Naive thymus-derived CD4-positive, alpha-beta T cell (primary cell): ENCODE data around the gene FGF2. TPM values are rescaled to one million over a fixed set of nuclear protein-coding genes. Genes with fewer than 3 reads are reported as not detected.

Source experiments
- ATAC-seq: fragments of 150-1000 bp; cut with Tn5 transposase; 2 replicates; pipeline ENCODE4 v1.10.0; 2021; ENCODE audit warnings: mild to moderate bottlenecking, moderate library complexity
- CTCF ChIA-PET: fragments of 350-600 bp; sonication (Branson Sonifier 250); formaldehyde crosslinking; loops from one replicate; lab custom pipeline; 2021; ENCODE audit warnings: antibody characterized with exemption; lab: Charles Lee
- POLR2A ChIA-PET: fragments of 350-600 bp; sonication (Branson Sonifier 250); formaldehyde crosslinking; loops from one replicate; lab custom pipeline; 2021; ENCODE audit warnings: antibody characterized with exemption, inconsistent platforms; lab: Charles Lee
- DNase-seq, 9 donors: peaks; one replicate each; pipeline versions ENCODE4 v3.0.0 to v3.0.0-alpha.2; 2020 to 2022; ENCODE audit warnings: mixed read lengths in 1 of 9
- H3K27ac ChIP-seq: one replicate; pipeline ENCODE4 v1.7.0; 2013; ENCODE audit warnings: mild to moderate bottlenecking, low read depth, low read length, moderate library complexity
- H3K27me3 ChIP-seq, 2 donors: one replicate each; pipeline ENCODE4 v1.7.0; 2013; ENCODE audit warnings: low read length in 2 of 2, mild to moderate bottlenecking in 2 of 2, moderate library complexity in 2 of 2; ENCODE audit not compliant: control insufficient read depth in 2 of 2, insufficient read depth in 2 of 2
- H3K36me3 ChIP-seq, 3 experiments: 1 replicate in 2 of 3; 2 replicates in 1 of 3; pipeline ENCODE4 v1.7.0; 2013; ENCODE audit warnings: low read length in 3 of 3, mild to moderate bottlenecking in 3 of 3, moderate library complexity in 1 of 3; ENCODE audit not compliant: insufficient read depth in 3 of 3, control insufficient read depth in 2 of 3
- H3K4me1 ChIP-seq, 2 donors: one replicate each; pipeline ENCODE4 v1.7.0; 2013; ENCODE audit warnings: low read length in 2 of 2, mild to moderate bottlenecking in 2 of 2, moderate library complexity in 1 of 2; ENCODE audit not compliant: control insufficient read depth in 2 of 2, insufficient read depth in 2 of 2
- H3K4me3 ChIP-seq: 2 replicates; pipeline ENCODE4 v1.7.0; 2013; ENCODE audit warnings: mild to moderate bottlenecking, low read length
- H3K9me3 ChIP-seq, 3 experiments: 1 replicate in 2 of 3; 2 replicates in 1 of 3; pipeline ENCODE4 v1.7.0; 2013; ENCODE audit warnings: low read length in 3 of 3; ENCODE audit not compliant: control insufficient read depth in 2 of 3
- H3K27ac Mint-ChIP-seq, 9 donors: one replicate each; pipeline ENCODE4 v1.8.0; 2020 to 2022; ENCODE audit warnings: mixed read lengths in 9 of 9, mild to moderate bottlenecking in 8 of 9, moderate library complexity in 5 of 9, inconsistent platforms in 2 of 9
- H3K27me3 Mint-ChIP-seq, 5 donors: one replicate each; pipeline ENCODE4 v1.8.0; 2021 to 2022; ENCODE audit warnings: mixed read lengths in 5 of 5, mild to moderate bottlenecking in 1 of 5
- H3K36me3 Mint-ChIP-seq, 5 donors: one replicate each; pipeline ENCODE4 v1.8.0; 2020 to 2022; ENCODE audit warnings: mixed read lengths in 5 of 5, mild to moderate bottlenecking in 3 of 5, inconsistent platforms in 1 of 5
- H3K4me1 Mint-ChIP-seq, 7 donors: one replicate each; pipeline ENCODE4 v1.8.0; 2020 to 2022; ENCODE audit warnings: mixed read lengths in 7 of 7, mild to moderate bottlenecking in 3 of 7, inconsistent platforms in 1 of 7
- H3K4me3 Mint-ChIP-seq, 10 donors: one replicate each; pipeline ENCODE4 v1.8.0; 2020 to 2022; ENCODE audit warnings: mild to moderate bottlenecking in 10 of 10, mixed read lengths in 10 of 10, moderate library complexity in 6 of 10, inconsistent platforms in 2 of 10
- H3K9me3 Mint-ChIP-seq, 11 donors: one replicate each; pipeline ENCODE4 v1.8.0; 2020 to 2022; ENCODE audit warnings: mixed read lengths in 11 of 11, mild to moderate bottlenecking in 4 of 11, inconsistent platforms in 1 of 11, moderate library complexity in 1 of 11
- intact Hi-C, 2 donors: fragments of 100-400 bp; cut with micrococcal nuclease; formaldehyde crosslinking; loops; one replicate each; pipeline ENCODE4 v1.15.1; 2023
- polyA plus RNA-seq, 2 donors: library from polyadenylated mRNA; unstranded; fragments of 300-500 nt; fragmentation: Illumina TruSeq; gene quantifications; one replicate each; pipeline ENCODE4 v1.2.3, GENCODE V29; 2021
- total RNA-seq, 6 experiments: library from RNA in 5 of 6; stranded (reverse) in 5 of 6; gene quantifications; 1 replicate in 5 of 6; 2 replicates in 1 of 6; pipeline ENCODE4 v1.2.3 and lab custom pipeline; 2021 to 2026

The FGF2 gene
- total and polyA plus RNA-seq, 7 experiments from 2014 or later = 0.51 TPM; not detected in 6

- Histone ChIP-seq H3K9me3 (no peaks in the 10 kb centered on the region), H3K36me3 (no peaks in the 10 kb centered on the region), H3K27ac (no peak overlapping the region), H3K4me3 (peak overlapping the region; percentile 44), H3K27me3 (peaks cover 10 to 16% of the 10 kb centered on the region in 2 donors), H3K4me1 (peaks cover 5 to 8% of the 10 kb centered on the region in 2 donors)
- Mint-ChIP-seq H3K4me1 (peaks cover 7 to 22% (median 11%) of the 10 kb centered on the region in 7 donors), H3K27ac (peak overlapping the region in 1 of 9 donors; percentile 65), H3K4me3 (peak overlapping the region; percentile 74 to 86 (median 84)), H3K9me3 (peaks cover 0 to 11% (median 3%) of the 10 kb centered on the region in 11 donors), H3K36me3 (peaks cover 0 to 11% (median 0%) of the 10 kb centered on the region in 5 donors), H3K27me3 (peaks cover 65 to 76% (median 75%) of the 10 kb centered on the region in 5 donors)
- DNase-seq (peak in 6 of 9 donors; percentile 2 to 64 (median 8)), ATAC-seq (peak; percentile 47)
- ChIA-PET POLR2A (no interaction called here), CTCF (interaction anchor here (0.7 kb wide), 1 partner anchor 12 kb away, joined by 3 read pairs; no protein-coding TSS in a partner anchor)
- intact Hi-C loops = loop anchor here (5.0 to 10.0 kb wide), 2 partner anchors 95 to 223 kb away; partner anchors contain the start of gene NUDT6 (in 1 of the 2)
Observed at GRCh38 chr4:122827258-122827878, 737 bp downstream of the FGF2 start.

GRCh38 chr4:122827879-122828601 is 1.4 kb downstream of the FGF2 start:
- no peak overlapping the region for H3K27ac ChIP-seq
- peaks cover 5 to 8% of the 10 kb centered on the region in 2 donors for H3K4me1 ChIP-seq
- peaks cover 71 to 81% (median 80%) of the 10 kb centered on the region in 5 donors for H3K27me3 Mint-ChIP-seq
- peak overlapping the region; percentile 44 for H3K4me3 ChIP-seq
- ChIA-PET CTCF (interaction anchor here (0.7 kb wide), 1 partner anchor 13 kb away, joined by 3 read pairs; no protein-coding TSS in a partner anchor), POLR2A (no interaction called here)
- H3K4me1 Mint-ChIP-seq = peaks cover 7 to 22% (median 11%) of the 10 kb centered on the region in 7 donors
- intact Hi-C loops = loop anchor here (1.0 to 10.0 kb wide), 6 partner anchors 65 to 223 kb away; partner anchors contain the start of genes BBS12 (in 2 of the 2) and NUDT6 (in 2 of the 2)
- H3K27ac Mint-ChIP-seq = peak overlapping the region in 1 of 9 donors; percentile 27
- ATAC-seq (peak; percentile 81), DNase-seq (peak in 7 of 9 donors; percentile 9 to 40 (median 27))
- peaks cover 10 to 16% of the 10 kb centered on the region in 2 donors for H3K27me3 ChIP-seq
- H3K36me3 Mint-ChIP-seq = peaks cover 0 to 11% (median 0%) of the 10 kb centered on the region in 5 donors
- peaks cover 0 to 11% (median 3%) of the 10 kb centered on the region in 11 donors for H3K9me3 Mint-ChIP-seq
- H3K4me3 Mint-ChIP-seq = peak overlapping the region; percentile 74 to 86 (median 84)
- no peaks in the 10 kb centered on the region for H3K9me3 ChIP-seq
- H3K36me3 ChIP-seq = no peaks in the 10 kb centered on the region

- peaks cover 10 to 16% of the 10 kb centered on the region in 2 donors for H3K27me3 ChIP-seq
- peaks cover 58 to 67% (median 60%) of the 10 kb centered on the region in 5 donors for H3K27me3 Mint-ChIP-seq
- peaks cover 0 to 5% (median 0%) of the 10 kb centered on the region in 11 donors for H3K9me3 Mint-ChIP-seq
- no peaks in the 10 kb centered on the region for H3K36me3 ChIP-seq
- no peaks in the 10 kb centered on the region for H3K9me3 ChIP-seq
- H3K4me1 ChIP-seq = peaks cover 5 to 8% of the 10 kb centered on the region in 2 donors
- no peak overlapping the region for H3K4me3 ChIP-seq
- intact Hi-C loops = no loop called here
- no peak overlapping the region for H3K27ac ChIP-seq
- peaks cover 0 to 5% (median 0%) of the 10 kb centered on the region in 5 donors for H3K36me3 Mint-ChIP-seq
- peaks cover 7 to 13% (median 11%) of the 10 kb centered on the region in 7 donors for H3K4me1 Mint-ChIP-seq
- POLR2A ChIA-PET = no interaction called here
- H3K4me3 Mint-ChIP-seq = no peak overlapping the region
- H3K27ac Mint-ChIP-seq = no peak overlapping the region
- ATAC-seq (no peak), DNase-seq (no peak)
- CTCF ChIA-PET = interaction anchor here (0.6 kb wide), 1 partner anchor 41 kb away, joined by 5 read pairs; no protein-coding TSS in a partner anchor
Observed at GRCh38 chr4:122830426-122831095, 3.9 kb downstream of the FGF2 start.

GRCh38 chr4:122831515-122832196 is 5.0 kb downstream of the FGF2 start:
- Mint-ChIP-seq H3K27ac (no peak overlapping the region), H3K4me3 (no peak overlapping the region), H3K27me3 (peaks cover 52 to 60% (median 53%) of the 10 kb centered on the region in 5 donors), H3K36me3 (peaks cover 0 to 3% (median 0%) of the 10 kb centered on the region in 5 donors), H3K4me1 (peaks cover 7 to 13% (median 11%) of the 10 kb centered on the region in 7 donors), H3K9me3 (peaks cover 0 to 1% (median 0%) of the 10 kb centered on the region in 11 donors)
- POLR2A ChIA-PET = no interaction called here
- DNase-seq (no peak), ATAC-seq (no peak)
- Histone ChIP-seq H3K9me3 (no peaks in the 10 kb centered on the region), H3K27me3 (peaks cover 10 to 16% of the 10 kb centered on the region in 2 donors), H3K27ac (no peak overlapping the region), H3K4me3 (no peak overlapping the region), H3K36me3 (no peaks in the 10 kb centered on the region), H3K4me1 (peaks cover 5 to 8% of the 10 kb centered on the region in 2 donors)
- intact Hi-C loops = no loop called here
- CTCF ChIA-PET = no interaction called here

GRCh38 chr4:122832732-122833131 is 6.1 kb downstream of the FGF2 start:
- no peak for ATAC-seq

More at GRCh38 chr4:122832732-122833131, 6.1 kb downstream of the FGF2 start:
- intact Hi-C loops = no loop called here
- Histone ChIP-seq H3K4me1 (peaks cover 5 to 8% of the 10 kb centered on the region in 2 donors), H3K4me3 (no peak overlapping the region), H3K9me3 (no peaks in the 10 kb centered on the region), H3K27ac (no peak overlapping the region), H3K27me3 (peaks cover 10 to 16% of the 10 kb centered on the region in 2 donors), H3K36me3 (no peaks in the 10 kb centered on the region)
- H3K27me3 Mint-ChIP-seq = peaks cover 49 to 62% (median 59%) of the 10 kb centered on the region in 5 donors
- peaks cover 0 to 1% (median 0%) of the 10 kb centered on the region in 11 donors for H3K9me3 Mint-ChIP-seq
- ChIA-PET CTCF (interaction anchor here (0.7 kb wide), 1 partner anchor 74 kb away, joined by 3 read pairs; no protein-coding TSS in a partner anchor), POLR2A (no interaction called here)
- H3K36me3 Mint-ChIP-seq = peaks cover 0 to 3% (median 0%) of the 10 kb centered on the region in 5 donors
- H3K4me1 Mint-ChIP-seq = peaks cover 6 to 11% (median 7%) of the 10 kb centered on the region in 7 donors
- H3K4me3 Mint-ChIP-seq = no peak overlapping the region
- DNase-seq = no peak
- H3K27ac Mint-ChIP-seq = no peak overlapping the region
